HG03354 (cell line): ENCODE results near the gene CHAD.

Experiments used
- ATAC-seq: cut with Tn5 transposase; IDR thresholded peaks from one replicate; pipeline ENCODE4 v1.9.1; 2021; ENCODE audit warnings: mild to moderate bottlenecking; ENCODE audit not compliant: unreplicated experiment, poor library complexity, severe bottlenecking

The CHAD gene

DNA sequence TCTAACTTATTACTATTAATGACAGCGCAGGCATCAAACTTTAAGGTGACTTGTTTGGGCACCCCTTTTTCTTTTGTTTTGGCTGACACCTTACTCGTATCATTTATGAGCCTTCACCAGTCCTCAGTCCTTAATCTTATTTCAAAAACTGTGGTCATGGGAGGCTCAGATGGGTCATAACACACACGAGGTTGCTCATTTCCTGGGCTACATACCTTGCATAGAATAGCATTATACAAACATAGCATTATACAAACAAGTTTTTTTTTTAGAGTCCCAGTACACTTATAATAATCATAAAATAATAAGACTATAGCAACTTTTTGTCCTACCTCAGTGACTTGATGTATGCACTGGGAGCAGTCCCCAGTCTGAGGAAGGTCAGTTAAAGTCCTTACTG lies 53.9 kb downstream of the CHAD start:
- ATAC-seq, result no peak
